Astrocyte (in vitro differentiated cells and primary cell): Measurements from ENCODE around the gene TSPAN15.

Source experiments
- CTCF ChIP-seq: IDR thresholded peaks from 2 replicates; pipeline ENCODE4 v1.5.1; 2011; ENCODE audit warnings: low read depth, mild to moderate bottlenecking, inconsistent platforms, low read length, moderate library complexity; ENCODE audit not compliant: insufficient read depth
- EZH2 ChIP-seq: IDR thresholded peaks from 2 replicates; pipeline ENCODE4 v1.6.1; 2012; ENCODE audit warnings: mild to moderate bottlenecking, low read length, inconsistent platforms; ENCODE audit not compliant: insufficient read depth

- TF ChIP-seq CTCF (no peak), EZH2 (no peak)
Measured at GRCh38 chr10:69403066-69403465, 48.2 kb upstream of the TSPAN15 start.
